A673 (cell line): ENCODE results near the gene SRPRA. TPM values are rescaled to one million over a fixed set of nuclear protein-coding genes. Genes with fewer than 3 reads are reported as not detected.
"Not testable (repeated sequence)": the region's sequence is repeated elsewhere in the genome, so short reads cannot be mapped to it uniquely, and the experiment has no call there.

ENCODE experiments used
- BruUV-seq: library from RNA; stranded (reverse); fragments of 400-500 nt; replicated peaks from 2 replicates; lab custom pipeline; 2021; lab: Mats Ljungman, UMichigan
- CTCF ChIA-PET: fragments of 300-600 bp; sonication (Branson Sonifier 250); formaldehyde crosslinking; loops from one replicate; lab custom pipeline; 2022; ENCODE audit warnings: antibody characterized with exemption; lab: Charles Lee
- POLR2A ChIA-PET: fragments of 300-600 bp; sonication (Branson Sonifier 250); formaldehyde crosslinking; loops from one replicate; lab custom pipeline; 2022; ENCODE audit warnings: antibody characterized with exemption; ENCODE audit not compliant: low non-redundant PET; lab: Charles Lee
- DNase-seq: peaks from one replicate; pipeline ENCODE4 v3.0.0-alpha.2; 2015; ENCODE audit warnings: low spot score
- H3K27ac ChIP-seq: fragments of 200-600 bp; sonication (generic); 2 replicates; pipeline ENCODE4 v1.5.1; 2016; ENCODE audit warnings: mixed run types, low read depth, mild to moderate bottlenecking, mixed read lengths, antibody characterized with exemption, low read length; ENCODE audit not compliant: poor library complexity, severe bottlenecking
- H3K27me3 ChIP-seq: fragments of 200-600 bp; sonication (generic); replicated peaks from 2 replicates; pipeline ENCODE4 v1.6.1; 2017; ENCODE audit warnings: mixed run types, low read depth, mild to moderate bottlenecking, mixed read lengths, antibody characterized with exemption, low read length; ENCODE audit not compliant: insufficient read depth, poor library complexity
- H3K36me3 ChIP-seq: fragments of 200-600 bp; sonication (generic); 2 replicates; pipeline ENCODE4 v1.6.1; 2016; ENCODE audit warnings: mixed run types, mild to moderate bottlenecking, mixed read lengths, antibody characterized with exemption, low read length; ENCODE audit not compliant: insufficient read depth, poor library complexity, severe bottlenecking
- H3K4me1 ChIP-seq: fragments of 200-600 bp; sonication (generic); 2 replicates; pipeline ENCODE4 v1.6.1; 2017; ENCODE audit warnings: mixed run types, mild to moderate bottlenecking, mixed read lengths, antibody characterized with exemption, low read length; ENCODE audit not compliant: insufficient read depth, poor library complexity, severe bottlenecking
- H3K4me3 ChIP-seq: fragments of 200-600 bp; sonication (generic); 2 replicates; pipeline ENCODE4 v1.5.1; 2016; ENCODE audit warnings: low read depth, mixed run types, mild to moderate bottlenecking, mixed read lengths, low read length; ENCODE audit not compliant: poor library complexity, severe bottlenecking
- H3K9me3 ChIP-seq: fragments of 200-600 bp; sonication (generic); 2 replicates; pipeline ENCODE4 v1.6.1; 2016; ENCODE audit warnings: mixed run types, low read depth, mild to moderate bottlenecking, mixed read lengths, antibody characterized with exemption, low read length; ENCODE audit not compliant: poor library complexity, severe bottlenecking
- EZH2 ChIP-seq: fragments of 200-600 bp; sonication (generic); IDR thresholded peaks from 2 replicates; pipeline ENCODE4 v1.6.1; 2017; ENCODE audit warnings: borderline replicate concordance, low read depth, mild to moderate bottlenecking, mixed read lengths, antibody characterized with exemption, low read length; ENCODE audit not compliant: poor library complexity, severe bottlenecking
- intact Hi-C: fragments of 100-400 bp; cut with micrococcal nuclease; formaldehyde crosslinking; loops from one replicate; pipeline ENCODE4 v1.10.0; 2022; ENCODE audit not compliant: unreplicated experiment
- total RNA-seq: library from RNA; stranded (reverse); gene quantifications from 2 replicates; pipeline ENCODE4 v1.2.3, GENCODE V29; 2021
- TF ChIP-seq, protein P1 (sequence below): fragments of 300-800, 200-600 bp; sonication (generic); conservative IDR thresholded peaks from 2 replicates; pipeline ENCODE4 v1.5.1; 2017; ENCODE audit warnings: low read depth, mild to moderate bottlenecking, antibody characterized with exemption, low read length, moderate library complexity, mixed read lengths

The SRPRA gene
- total RNA-seq, 1 experiment from 2014 or later: 136 TPM

DNA sequence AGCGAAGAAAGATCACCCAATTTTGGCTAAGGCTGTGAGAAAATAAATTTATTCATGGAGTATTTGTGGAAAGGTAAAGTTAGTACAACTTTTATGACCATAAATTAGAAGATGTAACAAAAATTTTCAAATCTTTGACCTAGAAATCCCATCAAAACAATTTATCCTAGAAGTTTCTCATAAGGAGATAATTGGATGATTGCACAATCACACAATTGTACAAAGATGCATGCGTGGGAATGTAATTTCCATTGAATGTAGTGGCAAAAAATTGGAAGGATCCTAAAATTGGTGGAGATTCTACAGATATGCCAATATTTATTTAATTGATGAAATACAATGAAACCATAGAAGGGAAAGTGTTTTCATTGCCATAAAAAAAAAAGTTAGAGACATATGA is 11.6 kb downstream of the SRPRA start:
- Histone ChIP-seq H3K4me3 (no peak overlapping the region), H3K4me1 (no peaks in the 10 kb centered on the region), H3K36me3 (peaks cover 16% of the 10 kb centered on the region), H3K27ac (no peak overlapping the region), H3K27me3 (no peaks in the 10 kb centered on the region), H3K9me3 (no peaks in the 10 kb centered on the region)
- POLR2A ChIA-PET: no interaction called here
- no TSS peak for BruUV-seq
- intact Hi-C loops: no loop called here
- DNase-seq: no peak
- TF ChIP-seq, protein P1, sequence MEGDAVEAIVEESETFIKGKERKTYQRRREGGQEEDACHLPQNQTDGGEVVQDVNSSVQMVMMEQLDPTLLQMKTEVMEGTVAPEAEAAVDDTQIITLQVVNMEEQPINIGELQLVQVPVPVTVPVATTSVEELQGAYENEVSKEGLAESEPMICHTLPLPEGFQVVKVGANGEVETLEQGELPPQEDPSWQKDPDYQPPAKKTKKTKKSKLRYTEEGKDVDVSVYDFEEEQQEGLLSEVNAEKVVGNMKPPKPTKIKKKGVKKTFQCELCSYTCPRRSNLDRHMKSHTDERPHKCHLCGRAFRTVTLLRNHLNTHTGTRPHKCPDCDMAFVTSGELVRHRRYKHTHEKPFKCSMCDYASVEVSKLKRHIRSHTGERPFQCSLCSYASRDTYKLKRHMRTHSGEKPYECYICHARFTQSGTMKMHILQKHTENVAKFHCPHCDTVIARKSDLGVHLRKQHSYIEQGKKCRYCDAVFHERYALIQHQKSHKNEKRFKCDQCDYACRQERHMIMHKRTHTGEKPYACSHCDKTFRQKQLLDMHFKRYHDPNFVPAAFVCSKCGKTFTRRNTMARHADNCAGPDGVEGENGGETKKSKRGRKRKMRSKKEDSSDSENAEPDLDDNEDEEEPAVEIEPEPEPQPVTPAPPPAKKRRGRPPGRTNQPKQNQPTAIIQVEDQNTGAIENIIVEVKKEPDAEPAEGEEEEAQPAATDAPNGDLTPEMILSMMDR: no peak
- no peak for TF ChIP-seq EZH2
- CTCF ChIA-PET: no interaction called here

DNA sequence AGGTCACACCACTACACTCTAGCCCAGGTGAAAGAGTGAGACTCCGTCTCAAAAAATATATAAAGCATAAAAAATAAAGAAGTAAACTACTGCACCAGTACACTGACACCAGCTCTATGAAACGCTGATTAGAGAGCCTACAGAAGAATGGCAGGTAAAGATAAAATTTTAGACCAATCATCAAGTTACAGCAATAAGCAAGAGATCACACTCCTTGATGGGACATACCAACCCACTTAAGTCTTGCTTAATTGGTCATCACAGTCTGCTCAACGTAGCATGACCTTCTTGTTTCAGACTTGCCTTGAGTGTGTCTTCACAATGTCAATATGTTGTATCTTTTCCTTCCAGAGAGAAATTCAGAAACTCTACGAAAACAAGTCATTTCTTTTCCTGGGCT is 12.5 kb downstream of the SRPRA start:
- Histone ChIP-seq H3K27me3 (no peaks in the 10 kb centered on the region), H3K9me3 (no peaks in the 10 kb centered on the region), H3K36me3 (peaks cover 9% of the 10 kb centered on the region), H3K27ac (no peak overlapping the region), H3K4me1 (no peaks in the 10 kb centered on the region), H3K4me3 (no peak overlapping the region)
- ChIA-PET CTCF (no interaction called here), POLR2A (no interaction called here)
- no peak for DNase-seq
- intact Hi-C loops: no loop called here
- no peak for TF ChIP-seq EZH2
- TF ChIP-seq, protein P1: no peak
- no TSS peak for BruUV-seq

DNA sequence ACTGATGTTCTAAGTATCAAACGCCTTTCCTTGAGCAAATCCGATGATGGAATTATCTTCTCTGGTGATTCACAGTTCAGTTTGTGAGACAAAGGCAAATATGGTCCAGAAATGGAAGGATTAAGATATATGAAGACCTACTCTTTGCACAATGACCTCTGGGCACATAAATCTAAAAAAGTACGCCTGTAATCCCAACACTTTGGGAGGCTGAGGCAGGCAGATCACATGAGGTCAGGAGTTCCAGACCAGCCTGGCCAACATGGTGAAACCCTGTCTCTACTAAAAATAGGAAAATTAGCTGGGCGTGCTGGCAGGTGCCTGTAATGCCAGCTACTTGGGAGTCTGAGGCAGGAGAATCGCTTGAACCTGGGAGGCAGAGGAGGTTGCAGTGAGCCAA is 13.2 kb downstream of the SRPRA start:
- BruUV-seq, CTCF ChIA-PET, DNase-seq, H3K4me1 ChIP-seq, H3K9me3 ChIP-seq, intact Hi-C loops, POLR2A ChIA-PET, H3K27ac ChIP-seq, H3K4me3 ChIP-seq, H3K27me3 ChIP-seq, H3K36me3 ChIP-seq: not testable (repeated sequence)

DNA sequence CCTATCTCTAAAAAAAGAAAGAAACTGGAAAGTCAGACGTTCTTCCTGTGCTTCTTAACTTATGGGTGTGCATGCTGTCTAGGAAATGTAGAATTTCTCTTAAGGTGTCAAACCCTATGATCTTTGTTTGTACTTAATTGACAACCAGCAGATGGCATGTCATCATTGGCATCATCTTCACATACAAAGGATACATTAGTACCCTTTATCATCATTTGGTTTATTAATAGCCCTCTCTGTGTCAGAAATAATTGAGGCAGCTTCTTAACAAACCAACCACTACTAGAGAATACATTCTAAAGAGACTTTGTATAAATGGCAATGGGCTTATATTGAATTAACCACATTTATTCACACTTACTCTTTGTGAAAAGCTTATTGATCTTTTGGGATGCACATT is 13.9 kb downstream of the SRPRA start:
- ChIA-PET POLR2A (no interaction called here), CTCF (no interaction called here)
- peaks cover 8% of the 10 kb centered on the region for H3K36me3 ChIP-seq
- no peaks in the 10 kb centered on the region for H3K4me1 ChIP-seq
- no peaks in the 10 kb centered on the region for H3K9me3 ChIP-seq
- TF ChIP-seq, protein P1: no peak
- TF ChIP-seq EZH2: no peak
- no peak overlapping the region for H3K27ac ChIP-seq
- no peak overlapping the region for H3K4me3 ChIP-seq
- H3K27me3 ChIP-seq: no peaks in the 10 kb centered on the region
- DNase-seq: no peak
- no TSS peak for BruUV-seq
- intact Hi-C loops: no loop called here
